Measurements from ENCODE around the gene CWC25. TPM values are rescaled to one million over a fixed set of nuclear protein-coding genes. Genes with fewer than 3 reads are reported as not detected.
"Not testable (repeated sequence)": the region's sequence is repeated elsewhere in the genome, so short reads cannot be mapped to it uniquely, and the experiment has no call there.

Gene CWC25
- polyA plus RNA-seq, 1 donor: 14.9 TPM

GRCh38 chr17:38852771-38853291 lies 27.7 kb upstream of the CWC25 start:
- no peak for DNase-seq

GRCh38 chr17:38851434-38851833 lies 26.3 kb upstream of the CWC25 start:
- no peak for DNase-seq

- no peak for DNase-seq
These were observed 25.3 kb upstream of the CWC25 start for GRCh38 chr17:38850374-38850773.

GRCh38 chr17:38848939-38849605 lies 24.0 kb upstream of the CWC25 start:
- DNase-seq: no peak

GRCh38 chr17:38848557-38848891 lies 23.4 kb upstream of the CWC25 start:
- no peak for DNase-seq

- DNase-seq: no peak
These were observed 19.2 kb upstream of the CWC25 start for GRCh38 chr17:38844261-38844757.

GRCh38 chr17:38825762-38826247 lies 684 bp upstream of the CWC25 start:
- DNase-seq: no peak

- no peak for DNase-seq
These were observed 9.4 kb downstream of the CWC25 start for GRCh38 chr17:38815576-38816193.

- DNase-seq: no peak
These were observed 15.3 kb downstream of the CWC25 start for GRCh38 chr17:38809828-38810227.

GRCh38 chr17:38800237-38800760 lies 24.8 kb downstream of the CWC25 start:
- no peak for DNase-seq

- DNase-seq: peak; percentile 93
These were observed 25.5 kb downstream of the CWC25 start, which contains the start of gene PIP4K2B for GRCh38 chr17:38799501-38800236. Gene PIP4K2B (minus strand): TSS chr17:38799556. CDS start chr17:38799424, 132 bp downstream.

GRCh38 chr17:38798614-38799500 lies 26.3 kb downstream of the CWC25 start:
- DNase-seq: peak; percentile 48

GRCh38 chr17:38797828-38798227 lies 27.3 kb downstream of the CWC25 start:
- no peak for DNase-seq

- no peak for DNase-seq
These were observed 28.0 kb downstream of the CWC25 start for GRCh38 chr17:38797158-38797490.

GRCh38 chr17:38796451-38797157 lies 28.5 kb downstream of the CWC25 start:
- no peak for DNase-seq

GRCh38 chr17:38794221-38794620 lies 30.9 kb downstream of the CWC25 start:
- no peak for DNase-seq

- no peak for DNase-seq
These were observed 34.0 kb downstream of the CWC25 start for GRCh38 chr17:38791162-38791561.

- not testable (repeated sequence) for DNase-seq
These were observed 34.9 kb downstream of the CWC25 start for GRCh38 chr17:38790148-38790707.

GRCh38 chr17:38789185-38789584 lies 35.9 kb downstream of the CWC25 start:
- DNase-seq: no peak

- not testable (repeated sequence) for DNase-seq
These were observed 37.1 kb downstream of the CWC25 start for GRCh38 chr17:38787999-38788398.

- DNase-seq: no peak
These were observed 38.7 kb downstream of the CWC25 start for GRCh38 chr17:38786372-38786771.
